ENCODE results near the gene MFSD8. TPM values are rescaled to one million over a fixed set of nuclear protein-coding genes. Genes with fewer than 3 reads are reported as not detected.
"Not testable (repeated sequence)": the region's sequence is repeated elsewhere in the genome, so short reads cannot be mapped to it uniquely, and the experiment has no call there.

The MFSD8 gene
- total and polyA plus RNA-seq, 4 donors: 7.2 to 40.6 (median 17.9) TPM

DNA sequence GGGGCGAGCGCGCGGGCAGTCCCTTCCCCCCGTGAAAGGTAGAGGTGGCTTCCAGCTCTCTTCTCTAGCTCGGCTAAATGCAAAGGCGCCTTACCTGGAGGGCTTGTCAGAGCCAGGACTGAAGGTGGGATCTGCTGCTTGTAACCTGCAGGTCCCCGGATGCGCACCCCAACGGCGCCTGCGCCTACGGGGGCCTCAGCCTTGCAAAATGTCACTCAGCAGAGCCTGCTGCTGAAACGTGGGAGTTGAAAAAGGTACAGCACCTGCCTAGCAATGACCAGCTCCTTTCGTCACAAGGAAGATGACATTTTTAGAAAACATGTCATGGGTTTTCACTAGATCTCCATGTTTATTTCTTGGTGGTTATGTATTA is 816 bp upstream of the MFSD8 start:
- peak in 2 of 3 donors; percentile 46 to 56 for DNase-seq
- H3K4me1 ChIP-seq (ENCODE audit: control insufficient read depth in 5 of 5, insufficient read depth in 5 of 5, low read length in 5 of 5): peaks cover 0 to 6% (median 5%) of the 10 kb centered on the region in 5 donors
- peak overlapping the region; percentile 78 to 84 for H3K9ac ChIP-seq (ENCODE audit: insufficient read depth in 1 of 2, low read length in 2 of 2)
- no peaks in the 10 kb centered on the region for H3K27me3 ChIP-seq (ENCODE audit: control insufficient read depth in 3 of 3, insufficient read depth in 3 of 3, low read length in 2 of 3)
- WGBS, 2 donors: 0% methylated on average over 13 to 15 of the region's 15 CpGs
- H3K36me3 ChIP-seq (ENCODE audit: control insufficient read depth in 4 of 4, insufficient read depth in 4 of 4, low read length in 4 of 4): peaks cover 0 to 11% (median 0%) of the 10 kb centered on the region in 4 donors
- peak overlapping the region; percentile 87 to 91 for H3K27ac ChIP-seq (ENCODE audit: low read depth in 1 of 2, low read length in 1 of 2)
- TF ChIP-seq, protein P1, sequence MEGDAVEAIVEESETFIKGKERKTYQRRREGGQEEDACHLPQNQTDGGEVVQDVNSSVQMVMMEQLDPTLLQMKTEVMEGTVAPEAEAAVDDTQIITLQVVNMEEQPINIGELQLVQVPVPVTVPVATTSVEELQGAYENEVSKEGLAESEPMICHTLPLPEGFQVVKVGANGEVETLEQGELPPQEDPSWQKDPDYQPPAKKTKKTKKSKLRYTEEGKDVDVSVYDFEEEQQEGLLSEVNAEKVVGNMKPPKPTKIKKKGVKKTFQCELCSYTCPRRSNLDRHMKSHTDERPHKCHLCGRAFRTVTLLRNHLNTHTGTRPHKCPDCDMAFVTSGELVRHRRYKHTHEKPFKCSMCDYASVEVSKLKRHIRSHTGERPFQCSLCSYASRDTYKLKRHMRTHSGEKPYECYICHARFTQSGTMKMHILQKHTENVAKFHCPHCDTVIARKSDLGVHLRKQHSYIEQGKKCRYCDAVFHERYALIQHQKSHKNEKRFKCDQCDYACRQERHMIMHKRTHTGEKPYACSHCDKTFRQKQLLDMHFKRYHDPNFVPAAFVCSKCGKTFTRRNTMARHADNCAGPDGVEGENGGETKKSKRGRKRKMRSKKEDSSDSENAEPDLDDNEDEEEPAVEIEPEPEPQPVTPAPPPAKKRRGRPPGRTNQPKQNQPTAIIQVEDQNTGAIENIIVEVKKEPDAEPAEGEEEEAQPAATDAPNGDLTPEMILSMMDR (IDR thresholded peaks at IDR 0.05; ENCODE audit: control extremely low read depth, extremely low read depth): no peak
- peak overlapping the region; percentile 76 for H3K4me3 ChIP-seq
- ATAC-seq (ENCODE audit: insufficient read depth, low FRiP score): no peak
- H3K9me3 ChIP-seq (ENCODE audit: control insufficient read depth in 4 of 4, insufficient read depth in 3 of 4, low read length in 3 of 4): no peaks in the 10 kb centered on the region

DNA sequence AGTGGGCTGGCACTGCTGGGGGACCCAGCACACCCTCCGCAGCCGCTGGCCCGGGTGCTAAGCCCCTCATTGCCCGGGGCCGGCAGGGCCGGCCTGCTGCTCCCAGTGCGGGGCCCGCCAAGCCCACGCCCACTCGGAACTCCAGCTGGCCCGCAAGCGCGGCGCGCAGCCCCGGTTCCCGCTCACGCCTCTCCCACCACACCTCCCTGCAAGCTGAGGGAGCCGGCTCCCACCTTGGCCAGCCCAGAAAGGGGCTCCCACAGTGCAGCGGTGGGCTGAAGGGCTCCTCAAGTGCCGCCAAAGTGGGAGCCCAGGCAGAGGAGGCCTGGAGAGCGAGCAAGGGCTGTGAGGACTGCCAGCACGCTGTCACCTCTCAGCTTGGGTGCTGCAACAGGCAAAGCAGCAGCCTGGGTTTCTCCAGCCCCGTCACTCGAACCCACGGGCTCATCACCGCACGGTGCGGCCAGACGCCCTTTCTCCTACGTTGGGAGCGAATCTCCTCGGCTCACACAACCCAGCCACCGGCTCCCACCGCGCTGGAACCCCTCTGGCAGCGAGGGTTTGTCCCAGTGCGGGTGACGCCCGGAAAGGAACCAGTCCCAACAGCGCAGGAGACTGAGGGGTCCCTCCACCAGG is 429 bp downstream of the MFSD8 start:
- H3K27me3 ChIP-seq (ENCODE audit: control insufficient read depth in 3 of 3, insufficient read depth in 3 of 3, low read length in 2 of 3); H3K9me3 ChIP-seq (ENCODE audit: control insufficient read depth in 4 of 4, insufficient read depth in 3 of 4, low read length in 3 of 4); H3K4me1 ChIP-seq (ENCODE audit: control insufficient read depth in 5 of 5, insufficient read depth in 5 of 5, low read length in 5 of 5); DNase-seq: not testable (repeated sequence)
- peak; percentile 27 for ATAC-seq (ENCODE audit: insufficient read depth, low FRiP score)
- peaks cover 0 to 11% (median 0%) of the 10 kb centered on the region in 4 donors for H3K36me3 ChIP-seq (ENCODE audit: control insufficient read depth in 4 of 4, insufficient read depth in 4 of 4, low read length in 4 of 4)
- peak overlapping the region; percentile 80 to 93 for H3K27ac ChIP-seq (ENCODE audit: low read depth in 1 of 2, low read length in 1 of 2)
- peak overlapping the region; percentile 76 for H3K4me3 ChIP-seq
- H3K9ac ChIP-seq (ENCODE audit: insufficient read depth in 1 of 2, low read length in 2 of 2): peak overlapping the region; percentile 78 to 84
- 1% methylated on average over 32 to 41 of the region's 41 CpGs for WGBS, 2 donors

DNA sequence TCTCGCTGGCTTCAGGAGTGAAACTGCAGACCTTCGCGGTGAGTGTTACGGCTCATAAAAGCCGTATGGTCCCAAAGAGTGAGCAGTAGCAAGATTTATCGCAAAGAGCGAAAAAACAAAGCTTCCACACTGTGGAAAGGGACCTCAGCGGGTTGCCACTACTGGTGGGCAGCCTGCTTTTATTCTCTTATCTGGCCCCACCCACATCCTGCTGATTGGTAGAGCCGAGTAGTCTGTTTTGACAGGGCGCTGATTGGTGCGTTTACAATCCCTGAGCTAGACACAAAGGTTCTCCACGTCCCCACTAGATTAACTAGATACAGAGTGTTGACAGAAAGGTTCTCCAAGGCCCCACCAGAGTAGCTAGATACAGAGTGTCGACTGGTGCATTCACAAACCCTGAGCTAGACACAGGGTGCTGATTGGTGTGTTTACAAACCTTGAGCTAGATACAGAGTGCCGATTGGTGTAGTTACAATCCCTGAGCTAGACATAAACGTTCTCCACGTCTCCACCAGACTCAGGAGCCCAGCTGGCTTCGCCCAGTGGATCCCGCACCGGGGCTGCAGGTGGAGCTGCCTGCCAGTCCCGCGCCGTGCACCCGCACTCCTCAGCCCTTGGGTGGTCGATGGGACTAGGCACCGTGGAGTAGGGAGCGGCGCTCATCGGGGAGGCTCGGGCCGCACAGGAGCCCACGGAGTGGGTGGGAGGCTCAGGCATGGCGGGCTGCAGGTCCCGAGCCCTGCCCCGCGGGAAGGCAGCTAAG is 1.2 kb downstream of the MFSD8 start:
- H3K9ac ChIP-seq (ENCODE audit: insufficient read depth in 1 of 2, low read length in 2 of 2); H3K27me3 ChIP-seq (ENCODE audit: control insufficient read depth in 3 of 3, insufficient read depth in 3 of 3, low read length in 2 of 3); H3K27ac ChIP-seq (ENCODE audit: low read depth in 1 of 2, low read length in 1 of 2); DNase-seq; ATAC-seq (ENCODE audit: insufficient read depth, low FRiP score); H3K4me3 ChIP-seq; H3K4me1 ChIP-seq (ENCODE audit: control insufficient read depth in 5 of 5, insufficient read depth in 5 of 5, low read length in 5 of 5); H3K9me3 ChIP-seq (ENCODE audit: control insufficient read depth in 4 of 4, insufficient read depth in 3 of 4, low read length in 3 of 4): not testable (repeated sequence)
- peaks cover 0 to 11% (median 0%) of the 10 kb centered on the region in 4 donors for H3K36me3 ChIP-seq (ENCODE audit: control insufficient read depth in 4 of 4, insufficient read depth in 4 of 4, low read length in 4 of 4)
- WGBS, 2 donors: 55 to 57% methylated on average over 27 to 31 of the region's 35 CpGs

DNA sequence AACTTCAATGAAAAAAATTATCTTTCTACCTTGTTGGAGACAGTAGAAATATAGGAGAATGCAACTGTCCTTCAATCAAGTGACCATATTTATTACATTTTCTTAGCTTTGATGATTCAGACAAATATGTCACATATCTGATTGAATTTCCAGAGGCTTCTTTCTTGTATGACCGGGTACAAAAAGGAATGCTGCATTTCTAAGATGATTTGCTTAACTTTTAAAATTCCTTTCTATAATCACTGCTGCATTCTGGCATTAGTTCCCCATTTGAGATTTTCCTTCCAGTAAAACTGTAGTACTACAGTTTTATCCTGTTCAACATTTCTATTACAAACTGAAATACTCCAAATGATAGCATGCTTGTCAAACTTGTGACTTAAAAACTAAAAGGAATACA is 5.2 kb downstream of the MFSD8 start:
- Histone ChIP-seq H3K27me3 (ENCODE audit: control insufficient read depth in 3 of 3, insufficient read depth in 3 of 3, low read length in 2 of 3) (no peaks in the 10 kb centered on the region), H3K9me3 (ENCODE audit: control insufficient read depth in 4 of 4, insufficient read depth in 3 of 4, low read length in 3 of 4) (no peaks in the 10 kb centered on the region), H3K27ac (ENCODE audit: low read depth in 1 of 2, low read length in 1 of 2) (no peak overlapping the region), H3K4me3 (no peak overlapping the region), H3K4me1 (ENCODE audit: control insufficient read depth in 5 of 5, insufficient read depth in 5 of 5, low read length in 5 of 5) (peaks cover 0 to 7% (median 1%) of the 10 kb centered on the region in 5 donors), H3K36me3 (ENCODE audit: control insufficient read depth in 4 of 4, insufficient read depth in 4 of 4, low read length in 4 of 4) (peaks cover 0 to 5% (median 0%) of the 10 kb centered on the region in 4 donors), H3K9ac (ENCODE audit: insufficient read depth in 1 of 2, low read length in 2 of 2) (no peak overlapping the region)
- TF ChIP-seq, protein P1 (IDR thresholded peaks at IDR 0.05; ENCODE audit: control extremely low read depth, extremely low read depth): no peak
- no peak for DNase-seq
- no peak for ATAC-seq (ENCODE audit: insufficient read depth, low FRiP score)
- WGBS, 2 donors: 81 to 82% methylated on average over 1 of the region's 1 CpG
